HG02798 (cell line): ENCODE measurements around the gene UGT1A4.

ENCODE experiments used
- ATAC-seq: cut with Tn5 transposase; IDR thresholded peaks from one replicate; pipeline ENCODE4 v1.9.1; 2021; ENCODE audit warnings: mild to moderate bottlenecking; ENCODE audit not compliant: unreplicated experiment, poor library complexity

Gene UGT1A4

DNA sequence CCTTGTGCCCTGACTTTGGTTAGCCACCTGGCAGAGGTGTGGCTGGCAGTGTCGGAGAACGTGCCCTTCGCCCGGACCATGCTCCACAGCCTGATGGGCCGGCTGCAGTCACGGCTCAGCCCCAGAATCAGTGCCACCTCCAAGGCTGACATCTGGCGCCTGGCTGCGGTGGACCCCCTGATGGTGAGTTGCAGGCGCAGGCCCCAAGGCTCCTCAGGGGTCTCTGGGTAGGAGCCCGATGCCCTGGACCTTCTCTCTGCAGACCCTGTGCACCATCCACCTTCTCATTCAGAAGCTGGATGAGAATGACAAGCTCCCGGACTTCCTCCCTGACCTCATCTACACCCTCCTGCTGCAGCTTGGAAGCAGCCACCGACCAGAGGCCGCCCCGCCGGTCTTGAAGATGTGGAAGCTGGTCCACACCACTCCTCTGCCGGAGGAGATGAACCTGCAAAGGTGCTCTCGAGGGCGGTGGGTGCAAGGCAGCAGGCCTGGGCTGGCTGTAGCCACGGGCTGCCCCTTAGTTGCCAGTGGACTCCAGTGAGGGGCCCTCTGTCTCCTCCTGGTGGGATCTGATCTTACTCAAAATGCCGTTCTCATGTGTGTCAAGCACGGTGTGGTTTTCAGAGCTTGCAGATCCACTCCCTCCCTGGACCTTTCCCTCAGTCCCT lies 103.7 kb downstream of the UGT1A4 start:
- no peak for ATAC-seq
